ENCODE data around the gene PAX7.
"Not testable (repeated sequence)": the region's sequence is repeated elsewhere in the genome, so short reads cannot be mapped to it uniquely, and the experiment has no call there.

- TF ChIP-seq POLR2AphosphoS5, CTCF, POLR2A (IDR thresholded peaks at IDR 0.05): not testable (repeated sequence)
Measured at GRCh38 chr1:18767576-18767975, 136.9 kb downstream of the PAX7 start.

Data from sigmoid colon (tissue), 4 donors.